GM18873 (cell line): ENCODE results near the gene DACH1.
"Not testable (repeated sequence)": the region's sequence is repeated elsewhere in the genome, so short reads cannot be mapped to it uniquely, and the experiment has no call there.

Experiments used
- ATAC-seq: cut with Tn5 transposase; IDR thresholded peaks from one replicate; pipeline ENCODE4 v1.9.1; 2021; ENCODE audit warnings: mild to moderate bottlenecking, moderate library complexity, moderate number of reproducible peaks; ENCODE audit not compliant: unreplicated experiment, low FRiP score

DACH1 gene

GRCh38 chr13:71866335-71867130 lies 471 bp downstream of the DACH1 start:
- ATAC-seq = no peak

GRCh38 chr13:71865874-71866334 lies 1.1 kb downstream of the DACH1 start:
- no peak for ATAC-seq

- no peak for ATAC-seq
Measured at GRCh38 chr13:71864986-71865873, 1.8 kb downstream of the DACH1 start.

GRCh38 chr13:71864094-71864985 lies 2.7 kb downstream of the DACH1 start:
- no peak for ATAC-seq

- ATAC-seq = no peak
Measured at GRCh38 chr13:71863254-71863865, 3.6 kb downstream of the DACH1 start.

GRCh38 chr13:71862459-71862943 lies 4.5 kb downstream of the DACH1 start:
- ATAC-seq = no peak

GRCh38 chr13:71861769-71862458 lies 5.1 kb downstream of the DACH1 start:
- ATAC-seq = no peak

- ATAC-seq = no peak
Measured at GRCh38 chr13:71860547-71861138, 6.4 kb downstream of the DACH1 start.

- ATAC-seq = no peak
Measured at GRCh38 chr13:71858647-71859046, 8.4 kb downstream of the DACH1 start.

GRCh38 chr13:71856548-71857043 lies 10.4 kb downstream of the DACH1 start:
- no peak for ATAC-seq

- no peak for ATAC-seq
Measured at GRCh38 chr13:71854401-71854800, 12.6 kb downstream of the DACH1 start.

- ATAC-seq = no peak
Measured at GRCh38 chr13:71853725-71854124, 13.3 kb downstream of the DACH1 start.

- no peak for ATAC-seq
Measured at GRCh38 chr13:71852736-71853135, 14.3 kb downstream of the DACH1 start.

- no peak for ATAC-seq
Measured at GRCh38 chr13:71851498-71852409, 15.2 kb downstream of the DACH1 start.

GRCh38 chr13:71842003-71842402 lies 25.0 kb downstream of the DACH1 start:
- ATAC-seq = no peak

- no peak for ATAC-seq
Measured at GRCh38 chr13:71838842-71839241, 28.2 kb downstream of the DACH1 start.

- ATAC-seq = not testable (repeated sequence)
Measured at GRCh38 chr13:71837582-71837981, 29.4 kb downstream of the DACH1 start.

GRCh38 chr13:71831716-71832115 lies 35.3 kb downstream of the DACH1 start:
- ATAC-seq = no peak
